ENCODE measurements around the gene CCL25.
A peak's percentile ranks its signal among the peaks of the same experiment; 100 is the strongest.
"Not testable (repeated sequence)": the region's sequence is repeated elsewhere in the genome, so short reads cannot be mapped to it uniquely, and the experiment has no call there.

GRCh38 chr19:8033287-8034177, 19.0 kb upstream of the CCL25 start:
- peak; percentile 62 for TF ChIP-seq E2F8 (IDR thresholded peaks at IDR 0.05; ENCODE audit: low read depth, partially characterized antibody)
- TF ChIP-seq CTCF (IDR thresholded peaks at IDR 0.05 in 2 of 3, conservative IDR thresholded peaks at IDR 0.05 in 1 of 3; ENCODE audit: insufficient read depth in 2 of 3, low read depth in 1 of 3, low read length in 3 of 3); ZNF354B (CRISPR knock-in tag; IDR thresholded peaks at IDR 0.05); POLR2G (IDR thresholded peaks at IDR 0.05; ENCODE audit: low read depth, low read length); HOMEZ (CRISPR knock-in tag; IDR thresholded peaks at IDR 0.05); JUNB (CRISPR knock-in tag; conservative IDR thresholded peaks at IDR 0.05); BACH1 (tag; IDR thresholded peaks at IDR 0.05); TGIF2 (CRISPR knock-in tag; IDR thresholded peaks at IDR 0.05); MLX (CRISPR knock-in tag; conservative IDR thresholded peaks at IDR 0.05); CREB3 (tag; conservative IDR thresholded peaks at IDR 0.05; ENCODE audit: low read depth): not testable (repeated sequence)
- peak; percentile 94 for TF ChIP-seq BCOR (IDR thresholded peaks at IDR 0.05)
- peak; percentile 82 for TF ChIP-seq DDX20 (tag; IDR thresholded peaks at IDR 0.05; ENCODE audit: low read depth)
- TF ChIP-seq C11orf30 (IDR thresholded peaks at IDR 0.05; ENCODE audit: low read depth), result peak; percentile 83
- peak in 1 of 3 experiments; percentile 59 for TF ChIP-seq YY1 (IDR thresholded peaks at IDR 0.05; ENCODE audit: borderline replicate concordance in 1 of 3, control insufficient read depth in 1 of 3, extremely low read depth in 1 of 3, insufficient read depth in 3 of 3, insufficient read length in 1 of 3, insufficient replicate concordance in 2 of 3, low read depth in 1 of 3, low read length in 2 of 3)
